Caco-2 (cell line): Measurements from ENCODE around the gene LAPTM5. TPM values are rescaled to one million over a fixed set of nuclear protein-coding genes. Genes with fewer than 3 reads are reported as not detected.

Experiments used
- BruUV-seq: library from RNA; stranded (reverse); fragments of 400-500 nt; replicated peaks from 2 replicates; lab custom pipeline; 2021; lab: Mats Ljungman, UMichigan
- CTCF ChIA-PET: fragments of 300-600 bp; sonication (Branson Sonifier 250); formaldehyde crosslinking; loops from one replicate; lab custom pipeline; 2022; ENCODE audit warnings: antibody characterized with exemption; lab: Charles Lee
- POLR2A ChIA-PET: fragments of 300-600 bp; sonication (Branson Sonifier 250); formaldehyde crosslinking; loops from one replicate; lab custom pipeline; 2022; ENCODE audit warnings: antibody characterized with exemption; lab: Charles Lee
- DNase-seq, 2 experiments: peaks; one replicate each; pipeline versions ENCODE4 v3.0.0 to v3.0.0-alpha.2; 2020 to 2022
- H3K27me3 ChIP-seq: replicated peaks from 2 replicates; pipeline ENCODE4 v1.6.0; 2011; ENCODE audit warnings: low read length; ENCODE audit not compliant: control insufficient read depth, insufficient read depth
- H3K36me3 ChIP-seq: 2 replicates; pipeline ENCODE4 v1.5.1; 2011; ENCODE audit warnings: low read length; ENCODE audit not compliant: control insufficient read depth, insufficient read depth
- H3K4me1 ChIP-seq: fragments of 250-450 bp; sonication (Bioruptor Pico); 2 replicates; pipeline ENCODE4 v1.5.1; 2020; ENCODE audit warnings: mild to moderate bottlenecking
- H3K4me3 ChIP-seq: 2 replicates; pipeline ENCODE4 v1.5.1; 2011; ENCODE audit warnings: low read depth, mild to moderate bottlenecking, control low read depth, low read length
- H3K9me3 ChIP-seq: fragments of 250-450 bp; sonication (Bioruptor Pico); 2 replicates; pipeline ENCODE4 v1.5.1; 2020; ENCODE audit warnings: mild to moderate bottlenecking, moderate library complexity
- H3K27ac Mint-ChIP-seq: one replicate; pipeline ENCODE4 v1.8.0; 2022; ENCODE audit warnings: mixed read lengths; ENCODE audit not compliant: unreplicated experiment
- H3K27me3 Mint-ChIP-seq: one replicate; pipeline ENCODE4 v1.8.0; 2022; ENCODE audit warnings: mixed read lengths; ENCODE audit not compliant: insufficient read depth, unreplicated experiment
- H3K36me3 Mint-ChIP-seq: one replicate; pipeline ENCODE4 v1.8.0; 2022; ENCODE audit warnings: mild to moderate bottlenecking, mixed read lengths; ENCODE audit not compliant: insufficient read depth, unreplicated experiment
- H3K4me1 Mint-ChIP-seq: one replicate; pipeline ENCODE4 v1.8.0; 2022; ENCODE audit warnings: low read depth, mixed read lengths; ENCODE audit not compliant: unreplicated experiment
- H3K4me3 Mint-ChIP-seq: one replicate; pipeline ENCODE4 v1.8.0; 2022; ENCODE audit warnings: mild to moderate bottlenecking, moderate library complexity, mixed read lengths; ENCODE audit not compliant: unreplicated experiment
- H3K9me3 Mint-ChIP-seq: one replicate; pipeline ENCODE4 v1.8.0; 2022; ENCODE audit warnings: mixed read lengths; ENCODE audit not compliant: unreplicated experiment
- intact Hi-C: fragments of 100-400 bp; cut with micrococcal nuclease; formaldehyde crosslinking; loops from one replicate; pipeline ENCODE4 v1.10.0; 2022; ENCODE audit not compliant: unreplicated experiment
- total RNA-seq: library from RNA; stranded (reverse); gene quantifications from 2 replicates; pipeline ENCODE4 v1.2.3, GENCODE V29; 2022
- TF ChIP-seq, protein P1 (sequence below), 2 experiments: fragments of 200-600 bp in 1 of 2; IDR thresholded peaks; 1 replicate in 1 of 2; 2 replicates in 1 of 2; pipeline versions ENCODE4 v1.5.1 to v1.8.0; 2011 to 2022; ENCODE audit warnings: antibody characterized with exemption in 1 of 2, control low read depth in 1 of 2, inconsistent platforms in 1 of 2, low read depth in 1 of 2, low read length in 1 of 2, mild to moderate bottlenecking in 1 of 2, moderate library complexity in 1 of 2; ENCODE audit not compliant: insufficient read depth in 1 of 2, severe bottlenecking in 1 of 2, unreplicated experiment in 1 of 2

LAPTM5 gene
- total RNA-seq, 1 experiment from 2014 or later: not detected

GRCh38 chr1:30777060-30777903 is 19.7 kb upstream of the LAPTM5 start:
- Histone ChIP-seq H3K27me3 (no peaks in the 10 kb centered on the region), H3K9me3 (no peaks in the 10 kb centered on the region), H3K4me3 (no peak overlapping the region), H3K4me1 (no peaks in the 10 kb centered on the region), H3K36me3 (no peaks in the 10 kb centered on the region)
- H3K27me3 Mint-ChIP-seq: peaks cover 5% of the 10 kb centered on the region
- H3K9me3 Mint-ChIP-seq: no peaks in the 10 kb centered on the region
- H3K36me3 Mint-ChIP-seq: no peaks in the 10 kb centered on the region
- no peak overlapping the region for H3K27ac Mint-ChIP-seq
- no peak overlapping the region for H3K4me3 Mint-ChIP-seq
- no peaks in the 10 kb centered on the region for H3K4me1 Mint-ChIP-seq
- DNase-seq: no peak
- ChIA-PET POLR2A (no interaction called here), CTCF (interaction anchor here (3.2 kb wide), 1 partner anchor 58 kb away, joined by 96 read pairs; no protein-coding TSS in a partner anchor)
- no TSS peak for BruUV-seq
- TF ChIP-seq, protein P1, sequence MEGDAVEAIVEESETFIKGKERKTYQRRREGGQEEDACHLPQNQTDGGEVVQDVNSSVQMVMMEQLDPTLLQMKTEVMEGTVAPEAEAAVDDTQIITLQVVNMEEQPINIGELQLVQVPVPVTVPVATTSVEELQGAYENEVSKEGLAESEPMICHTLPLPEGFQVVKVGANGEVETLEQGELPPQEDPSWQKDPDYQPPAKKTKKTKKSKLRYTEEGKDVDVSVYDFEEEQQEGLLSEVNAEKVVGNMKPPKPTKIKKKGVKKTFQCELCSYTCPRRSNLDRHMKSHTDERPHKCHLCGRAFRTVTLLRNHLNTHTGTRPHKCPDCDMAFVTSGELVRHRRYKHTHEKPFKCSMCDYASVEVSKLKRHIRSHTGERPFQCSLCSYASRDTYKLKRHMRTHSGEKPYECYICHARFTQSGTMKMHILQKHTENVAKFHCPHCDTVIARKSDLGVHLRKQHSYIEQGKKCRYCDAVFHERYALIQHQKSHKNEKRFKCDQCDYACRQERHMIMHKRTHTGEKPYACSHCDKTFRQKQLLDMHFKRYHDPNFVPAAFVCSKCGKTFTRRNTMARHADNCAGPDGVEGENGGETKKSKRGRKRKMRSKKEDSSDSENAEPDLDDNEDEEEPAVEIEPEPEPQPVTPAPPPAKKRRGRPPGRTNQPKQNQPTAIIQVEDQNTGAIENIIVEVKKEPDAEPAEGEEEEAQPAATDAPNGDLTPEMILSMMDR (IDR thresholded peaks at IDR 0.05; ENCODE audit: insufficient read depth in 1 of 2, low read depth in 1 of 2, low read length in 1 of 2, severe bottlenecking in 1 of 2, unreplicated experiment in 1 of 2): no peak
- intact Hi-C loops: no loop called here

DNA sequence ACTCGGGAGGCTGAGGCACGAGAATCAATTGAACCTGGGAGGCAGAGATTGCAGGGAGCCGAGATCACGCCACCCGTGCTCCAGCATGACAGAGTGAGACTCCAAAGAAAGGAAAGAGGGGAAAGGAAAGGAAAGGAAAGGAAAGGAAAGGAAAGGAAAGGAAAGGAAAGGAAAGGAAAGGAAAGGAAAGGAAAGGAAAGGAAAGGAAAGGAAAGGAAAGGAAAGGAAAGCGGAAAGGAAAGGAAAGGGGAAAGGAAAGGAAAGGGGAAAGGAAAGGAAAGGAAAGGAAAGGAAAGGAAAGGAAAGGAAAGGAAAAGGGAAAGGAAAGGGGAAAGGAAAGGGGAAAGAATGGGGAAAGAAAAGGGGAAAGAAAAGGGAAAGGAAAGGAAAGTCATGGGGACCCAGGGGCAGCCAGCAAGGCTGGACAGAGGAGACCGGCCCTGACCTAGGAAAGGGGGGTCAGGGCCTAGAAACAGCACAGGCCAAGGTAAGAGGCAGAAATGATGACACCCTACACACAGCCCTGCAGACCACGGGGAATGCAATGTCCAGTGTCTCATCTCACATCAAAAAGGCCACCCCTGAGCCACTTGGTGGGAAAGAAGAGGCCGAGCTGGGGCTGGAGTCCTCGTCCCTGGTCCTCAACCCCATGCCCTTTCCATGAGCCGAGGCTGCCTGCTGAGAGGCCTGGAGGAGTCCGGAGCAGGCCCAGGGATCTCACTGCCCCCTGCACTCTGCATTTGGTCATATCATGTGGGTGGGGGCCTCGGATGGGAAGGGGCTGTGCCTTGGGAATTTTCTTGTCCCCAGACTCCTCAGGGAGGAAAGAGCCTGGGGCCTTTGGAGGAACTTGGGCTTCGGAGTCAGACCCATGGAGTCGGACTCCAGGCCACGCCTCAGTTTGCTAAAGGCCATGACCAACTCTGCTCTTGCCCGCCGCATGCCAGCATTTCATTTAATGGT is 18.8 kb upstream of the LAPTM5 start:
- POLR2A ChIA-PET: no interaction called here
- H3K4me1 Mint-ChIP-seq: no peaks in the 10 kb centered on the region
- no peak overlapping the region for H3K4me3 Mint-ChIP-seq
- H3K36me3 ChIP-seq: no peaks in the 10 kb centered on the region
- no peak overlapping the region for H3K27ac Mint-ChIP-seq
- CTCF ChIA-PET: no interaction called here
- no peaks in the 10 kb centered on the region for H3K9me3 Mint-ChIP-seq
- no peak overlapping the region for H3K4me3 ChIP-seq
- peaks cover 5% of the 10 kb centered on the region for H3K27me3 Mint-ChIP-seq
- no TSS peak for BruUV-seq
- no peaks in the 10 kb centered on the region for H3K9me3 ChIP-seq
- no peaks in the 10 kb centered on the region for H3K36me3 Mint-ChIP-seq
- no peaks in the 10 kb centered on the region for H3K4me1 ChIP-seq
- TF ChIP-seq, protein P1 (IDR thresholded peaks at IDR 0.05; ENCODE audit: insufficient read depth in 1 of 2, low read depth in 1 of 2, low read length in 1 of 2, severe bottlenecking in 1 of 2, unreplicated experiment in 1 of 2): no peak
- no peak for DNase-seq
- no peaks in the 10 kb centered on the region for H3K27me3 ChIP-seq
- intact Hi-C loops: no loop called here

DNA sequence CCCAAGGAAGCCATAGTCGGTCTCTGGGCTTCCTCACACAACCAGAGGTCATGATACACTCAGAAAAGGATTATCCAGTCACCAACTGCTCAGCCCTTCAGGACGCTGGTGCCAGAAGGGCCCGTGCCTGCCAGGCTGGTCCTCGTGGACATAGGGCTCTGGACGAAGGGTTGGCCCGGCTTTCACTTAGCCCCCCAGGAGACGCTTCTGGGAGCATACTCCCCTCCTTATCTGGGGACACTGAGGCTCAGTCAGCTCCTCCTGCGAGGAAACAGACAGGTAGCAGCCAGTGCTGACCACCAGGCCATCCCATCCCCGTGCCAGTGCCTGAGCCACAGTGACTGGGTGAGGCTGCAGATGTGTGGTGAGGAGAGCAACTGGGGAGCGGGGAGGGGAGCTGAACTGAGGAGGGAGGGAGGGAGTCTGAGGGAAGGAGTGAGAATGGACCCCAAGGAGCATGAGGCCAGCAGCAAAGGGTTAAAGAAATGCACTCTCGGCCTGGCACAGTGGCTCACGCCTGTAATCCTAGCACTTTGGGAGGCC is 17.9 kb upstream of the LAPTM5 start:
- Mint-ChIP-seq H3K4me3 (no peak overlapping the region), H3K4me1 (no peaks in the 10 kb centered on the region), H3K36me3 (no peaks in the 10 kb centered on the region), H3K27me3 (peaks cover 3% of the 10 kb centered on the region), H3K9me3 (no peaks in the 10 kb centered on the region), H3K27ac (no peak overlapping the region)
- no peak overlapping the region for H3K4me3 ChIP-seq
- no peaks in the 10 kb centered on the region for H3K27me3 ChIP-seq
- CTCF ChIA-PET: no interaction called here
- no peaks in the 10 kb centered on the region for H3K36me3 ChIP-seq
- DNase-seq: no peak
- POLR2A ChIA-PET: no interaction called here
- H3K4me1 ChIP-seq: no peaks in the 10 kb centered on the region
- no TSS peak for BruUV-seq
- intact Hi-C loops: no loop called here
- TF ChIP-seq, protein P1 (IDR thresholded peaks at IDR 0.05; ENCODE audit: insufficient read depth in 1 of 2, low read depth in 1 of 2, low read length in 1 of 2, severe bottlenecking in 1 of 2, unreplicated experiment in 1 of 2): no peak
- no peaks in the 10 kb centered on the region for H3K9me3 ChIP-seq
